ENCODE measurements around the gene TIMM50. TPM values are rescaled to one million over a fixed set of nuclear protein-coding genes. Genes with fewer than 3 reads are reported as not detected.

The TIMM50 gene
- total RNA-seq, 1 donor from 2014 or later, result 56.0 TPM

DNA sequence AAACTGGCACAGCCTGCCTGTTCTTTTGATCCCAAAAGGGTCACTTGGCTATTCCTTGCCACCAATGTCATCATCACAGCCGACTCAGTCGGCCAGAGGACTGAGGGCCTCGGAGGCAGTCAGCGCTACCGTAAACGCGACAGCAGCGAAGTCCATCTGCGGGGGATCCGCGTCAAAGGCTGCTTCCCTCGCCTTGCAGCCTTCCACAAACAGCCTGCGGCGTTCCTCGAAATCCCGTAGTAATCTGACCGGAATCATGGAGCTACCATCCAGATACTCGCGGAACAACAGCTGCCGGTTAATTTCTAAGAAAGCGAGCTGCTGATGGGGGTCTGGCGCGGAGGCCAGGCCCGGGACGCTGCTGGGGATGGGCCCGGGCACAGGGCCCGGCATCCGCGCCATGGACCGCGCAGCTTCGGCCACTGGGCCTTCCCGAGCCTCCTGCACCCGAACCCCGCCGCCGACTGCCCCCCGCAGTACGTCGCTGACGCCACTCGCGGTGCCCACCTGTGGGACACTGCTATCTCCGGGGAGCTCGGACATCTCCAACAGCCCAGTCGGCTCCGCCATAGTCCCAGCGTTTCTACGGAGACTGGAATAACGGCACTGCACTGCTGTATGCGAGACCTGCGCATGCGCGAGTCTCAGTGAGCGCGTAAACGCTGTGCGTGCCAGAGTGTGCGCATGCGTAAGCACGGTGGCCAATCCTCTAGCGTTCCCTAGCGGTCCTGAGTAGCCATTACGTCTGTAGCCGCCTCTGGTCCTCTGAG is 51.8 kb downstream of the TIMM50 start, which contains the start of gene EID2B:
EID2B (minus strand) TSS at position 620 of the 770 bp plus-strand sequence; CDS start at position 570, 50 bp downstream.
- TF ChIP-seq, protein P1, sequence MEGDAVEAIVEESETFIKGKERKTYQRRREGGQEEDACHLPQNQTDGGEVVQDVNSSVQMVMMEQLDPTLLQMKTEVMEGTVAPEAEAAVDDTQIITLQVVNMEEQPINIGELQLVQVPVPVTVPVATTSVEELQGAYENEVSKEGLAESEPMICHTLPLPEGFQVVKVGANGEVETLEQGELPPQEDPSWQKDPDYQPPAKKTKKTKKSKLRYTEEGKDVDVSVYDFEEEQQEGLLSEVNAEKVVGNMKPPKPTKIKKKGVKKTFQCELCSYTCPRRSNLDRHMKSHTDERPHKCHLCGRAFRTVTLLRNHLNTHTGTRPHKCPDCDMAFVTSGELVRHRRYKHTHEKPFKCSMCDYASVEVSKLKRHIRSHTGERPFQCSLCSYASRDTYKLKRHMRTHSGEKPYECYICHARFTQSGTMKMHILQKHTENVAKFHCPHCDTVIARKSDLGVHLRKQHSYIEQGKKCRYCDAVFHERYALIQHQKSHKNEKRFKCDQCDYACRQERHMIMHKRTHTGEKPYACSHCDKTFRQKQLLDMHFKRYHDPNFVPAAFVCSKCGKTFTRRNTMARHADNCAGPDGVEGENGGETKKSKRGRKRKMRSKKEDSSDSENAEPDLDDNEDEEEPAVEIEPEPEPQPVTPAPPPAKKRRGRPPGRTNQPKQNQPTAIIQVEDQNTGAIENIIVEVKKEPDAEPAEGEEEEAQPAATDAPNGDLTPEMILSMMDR (IDR thresholded peaks at IDR 0.05), result peak; percentile 94
- Mint-ChIP-seq H3K27me3 (ENCODE audit: unreplicated experiment) (no peaks in the 10 kb centered on the region), H3K9me3 (ENCODE audit: unreplicated experiment) (no peaks in the 10 kb centered on the region), H3K4me3 (ENCODE audit: unreplicated experiment) (peak within 1 kb of the TSS; percentile 90), H3K4me1 (ENCODE audit: unreplicated experiment) (peaks cover 18% of the 10 kb centered on the region), H3K36me3 (ENCODE audit: unreplicated experiment) (peaks cover 4% of the 10 kb centered on the region), H3K27ac (ENCODE audit: unreplicated experiment) (peak within 1 kb of the TSS; percentile 86)
- DNase-seq (ENCODE audit: extremely low spot score, unreplicated experiment), result peak; percentile 98

DNA sequence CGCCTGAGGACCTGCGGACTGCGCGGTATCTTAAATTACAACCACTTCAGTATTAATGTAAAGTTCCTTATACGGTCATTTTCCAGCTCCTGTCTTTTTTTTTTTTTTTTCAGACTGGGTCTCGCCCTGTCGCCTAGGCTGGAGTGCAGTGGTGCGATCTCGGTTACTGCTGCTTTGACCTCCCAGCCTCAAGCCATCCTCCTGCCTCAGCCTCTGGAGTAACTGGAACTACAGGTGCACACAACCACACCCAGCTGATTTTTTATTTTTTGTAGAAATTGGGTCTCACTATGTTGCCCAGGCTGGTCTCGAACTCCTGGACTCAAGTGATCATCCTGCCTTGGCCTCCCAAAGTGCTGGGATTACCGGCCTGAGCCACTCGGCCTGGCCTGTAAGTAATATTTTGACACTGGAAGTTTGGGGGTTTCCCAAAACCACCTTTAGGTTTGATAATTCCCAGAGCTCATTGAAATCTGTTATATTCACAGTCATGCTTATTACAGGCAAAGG is 52.4 kb downstream of the TIMM50 start:
- Mint-ChIP-seq H3K9me3 (ENCODE audit: unreplicated experiment) (no peaks in the 10 kb centered on the region), H3K27me3 (ENCODE audit: unreplicated experiment) (no peaks in the 10 kb centered on the region), H3K4me3 (ENCODE audit: unreplicated experiment) (peak overlapping the region; percentile 90), H3K36me3 (ENCODE audit: unreplicated experiment) (peaks cover 4% of the 10 kb centered on the region), H3K27ac (ENCODE audit: unreplicated experiment) (no peak overlapping the region), H3K4me1 (ENCODE audit: unreplicated experiment) (peaks cover 20% of the 10 kb centered on the region)
- DNase-seq (ENCODE audit: extremely low spot score, unreplicated experiment), result no peak
- TF ChIP-seq, protein P1 (IDR thresholded peaks at IDR 0.05), result no peak

DNA sequence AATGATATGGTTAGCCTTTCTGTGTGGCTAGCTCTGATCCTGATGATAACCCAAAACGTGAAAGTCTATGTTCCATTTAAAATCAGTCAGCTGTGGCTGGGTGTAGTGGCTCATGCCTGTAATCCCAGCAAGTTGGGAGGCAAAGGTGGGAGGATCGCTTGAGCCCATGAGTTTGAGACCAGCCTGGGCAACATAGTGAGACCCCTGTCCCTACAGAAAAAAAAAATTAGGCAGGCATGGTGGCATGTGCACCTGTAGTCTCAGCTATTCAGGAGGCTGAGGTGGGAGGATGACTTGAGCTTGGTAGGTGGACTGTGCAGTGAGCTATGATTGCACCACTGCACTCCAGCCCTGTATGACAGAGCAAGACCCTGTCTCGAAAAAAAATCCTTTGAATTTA is 53.2 kb downstream of the TIMM50 start:
- Mint-ChIP-seq H3K4me3 (ENCODE audit: unreplicated experiment) (no peak overlapping the region), H3K4me1 (ENCODE audit: unreplicated experiment) (peaks cover 25% of the 10 kb centered on the region), H3K27ac (ENCODE audit: unreplicated experiment) (no peak overlapping the region), H3K27me3 (ENCODE audit: unreplicated experiment) (no peaks in the 10 kb centered on the region), H3K9me3 (ENCODE audit: unreplicated experiment) (no peaks in the 10 kb centered on the region), H3K36me3 (ENCODE audit: unreplicated experiment) (no peaks in the 10 kb centered on the region)
- no peak for DNase-seq (ENCODE audit: extremely low spot score, unreplicated experiment)
- TF ChIP-seq, protein P1 (IDR thresholded peaks at IDR 0.05), result no peak

GRCh38 chr19:39539165-39539517 is 58.5 kb downstream of the TIMM50 start:
- H3K9me3 Mint-ChIP-seq (ENCODE audit: unreplicated experiment), result no peaks in the 10 kb centered on the region
- H3K4me1 Mint-ChIP-seq (ENCODE audit: unreplicated experiment), result peaks cover 20% of the 10 kb centered on the region
- H3K4me3 Mint-ChIP-seq (ENCODE audit: unreplicated experiment), result peak overlapping the region; percentile 84
- H3K27me3 Mint-ChIP-seq (ENCODE audit: unreplicated experiment), result peaks cover 10% of the 10 kb centered on the region
- TF ChIP-seq, protein P1 (IDR thresholded peaks at IDR 0.05), result no peak
- no peaks in the 10 kb centered on the region for H3K36me3 Mint-ChIP-seq (ENCODE audit: unreplicated experiment)
- no peak for DNase-seq (ENCODE audit: extremely low spot score, unreplicated experiment)
- H3K27ac Mint-ChIP-seq (ENCODE audit: unreplicated experiment), result peak overlapping the region; percentile 80

- Mint-ChIP-seq H3K4me3 (ENCODE audit: unreplicated experiment) (peak within 1 kb of the TSS; percentile 92), H3K36me3 (ENCODE audit: unreplicated experiment) (no peaks in the 10 kb centered on the region), H3K27me3 (ENCODE audit: unreplicated experiment) (peaks cover 12% of the 10 kb centered on the region), H3K9me3 (ENCODE audit: unreplicated experiment) (no peaks in the 10 kb centered on the region), H3K27ac (ENCODE audit: unreplicated experiment) (peak within 1 kb of the TSS; percentile 97), H3K4me1 (ENCODE audit: unreplicated experiment) (peaks cover 20% of the 10 kb centered on the region)
- TF ChIP-seq, protein P1 (IDR thresholded peaks at IDR 0.05), result peak; percentile 81
- DNase-seq (ENCODE audit: extremely low spot score, unreplicated experiment), result peak; percentile 98
Observed at GRCh38 chr19:39539518-39540332, 59.1 kb downstream of the TIMM50 start, which contains the start of gene EID2. Gene EID2, minus strand, starts transcription at chr19:39540161. Its CDS starts 82 bp downstream, at chr19:39540079.

All from osteocyte (in vitro differentiated cells).